Duodenal mucosa (tissue), 2 donors: ENCODE data around the gene KCNIP4.

ENCODE experiments used
- H3K27ac ChIP-seq: one replicate; pipeline ENCODE4 v1.7.0; 2013; ENCODE audit warnings: low read depth, low read length
- H3K27me3 ChIP-seq, 2 donors: one replicate each; pipeline ENCODE4 v1.7.0; 2013; ENCODE audit warnings: low read length in 2 of 2, control low read depth in 1 of 2; ENCODE audit not compliant: insufficient read depth in 2 of 2, control insufficient read depth in 1 of 2
- H3K36me3 ChIP-seq, 2 donors: one replicate each; pipeline ENCODE4 v1.7.0; 2013; ENCODE audit warnings: low read length in 2 of 2, control low read depth in 1 of 2; ENCODE audit not compliant: insufficient read depth in 2 of 2, control insufficient read depth in 1 of 2
- H3K4me1 ChIP-seq, 2 donors: one replicate each; pipeline ENCODE4 v1.7.0; 2013; ENCODE audit warnings: low read length in 2 of 2, control low read depth in 1 of 2; ENCODE audit not compliant: insufficient read depth in 2 of 2, control insufficient read depth in 1 of 2
- H3K4me3 ChIP-seq, 2 donors: one replicate each; pipeline ENCODE4 v1.7.0; 2013; ENCODE audit warnings: low read length in 2 of 2, low read depth in 1 of 2
- H3K9ac ChIP-seq, 2 donors: one replicate each; pipeline ENCODE4 v1.7.0; 2013; ENCODE audit warnings: low read length in 2 of 2, low read depth in 1 of 2
- H3K9me3 ChIP-seq, 2 donors: one replicate each; pipeline ENCODE4 v1.7.0; 2013; ENCODE audit warnings: low read length in 2 of 2, control low read depth in 1 of 2; ENCODE audit not compliant: control insufficient read depth in 1 of 2

KCNIP4 gene

GRCh38 chr4:21034728-21035127 is 913.8 kb downstream of the KCNIP4 start:
- Histone ChIP-seq H3K9ac (no peak overlapping the region), H3K4me1 (no peaks in the 10 kb centered on the region), H3K27ac (no peak overlapping the region), H3K27me3 (no peaks in the 10 kb centered on the region), H3K36me3 (no peaks in the 10 kb centered on the region), H3K4me3 (no peak overlapping the region), H3K9me3 (peaks cover 0 to 2% of the 10 kb centered on the region in 2 donors)

GRCh38 chr4:21032089-21032645 is 916.4 kb downstream of the KCNIP4 start:
- Histone ChIP-seq H3K4me3 (no peak overlapping the region), H3K27ac (no peak overlapping the region), H3K36me3 (no peaks in the 10 kb centered on the region), H3K4me1 (no peaks in the 10 kb centered on the region), H3K9me3 (peaks cover 0 to 2% of the 10 kb centered on the region in 2 donors), H3K27me3 (no peaks in the 10 kb centered on the region), H3K9ac (no peak overlapping the region)

- no peaks in the 10 kb centered on the region for H3K36me3 ChIP-seq
- no peak overlapping the region for H3K9ac ChIP-seq
- H3K9me3 ChIP-seq = no peaks in the 10 kb centered on the region
- H3K4me3 ChIP-seq = no peak overlapping the region
- no peaks in the 10 kb centered on the region for H3K27me3 ChIP-seq
- H3K27ac ChIP-seq = no peak overlapping the region
- H3K4me1 ChIP-seq = no peaks in the 10 kb centered on the region
Observed at GRCh38 chr4:21018817-21019216, 929.8 kb downstream of the KCNIP4 start.

GRCh38 chr4:21013501-21013900 is 935.1 kb downstream of the KCNIP4 start:
- peaks cover 0 to 4% of the 10 kb centered on the region in 2 donors for H3K9me3 ChIP-seq
- H3K27ac ChIP-seq = no peak overlapping the region
- H3K4me3 ChIP-seq = no peak overlapping the region
- no peaks in the 10 kb centered on the region for H3K36me3 ChIP-seq
- no peak overlapping the region for H3K9ac ChIP-seq
- no peaks in the 10 kb centered on the region for H3K4me1 ChIP-seq
- H3K27me3 ChIP-seq = no peaks in the 10 kb centered on the region

GRCh38 chr4:21012851-21013331 is 935.7 kb downstream of the KCNIP4 start:
- no peak overlapping the region for H3K9ac ChIP-seq
- H3K36me3 ChIP-seq = no peaks in the 10 kb centered on the region
- H3K4me1 ChIP-seq = no peaks in the 10 kb centered on the region
- no peaks in the 10 kb centered on the region for H3K27me3 ChIP-seq
- no peak overlapping the region for H3K27ac ChIP-seq
- H3K9me3 ChIP-seq = peaks cover 0 to 4% of the 10 kb centered on the region in 2 donors
- no peak overlapping the region for H3K4me3 ChIP-seq

- no peaks in the 10 kb centered on the region for H3K36me3 ChIP-seq
- H3K9me3 ChIP-seq = peaks cover 0 to 4% of the 10 kb centered on the region in 2 donors
- no peak overlapping the region for H3K27ac ChIP-seq
- no peaks in the 10 kb centered on the region for H3K27me3 ChIP-seq
- no peak overlapping the region for H3K4me3 ChIP-seq
- no peaks in the 10 kb centered on the region for H3K4me1 ChIP-seq
- H3K9ac ChIP-seq = no peak overlapping the region
Observed at GRCh38 chr4:21011106-21011505, 937.5 kb downstream of the KCNIP4 start.

- Histone ChIP-seq H3K27ac (no peak overlapping the region), H3K9me3 (peaks cover 0 to 4% of the 10 kb centered on the region in 2 donors), H3K4me3 (no peak overlapping the region), H3K4me1 (no peaks in the 10 kb centered on the region), H3K9ac (no peak overlapping the region), H3K27me3 (no peaks in the 10 kb centered on the region), H3K36me3 (no peaks in the 10 kb centered on the region)
Observed at GRCh38 chr4:21009956-21010355, 938.6 kb downstream of the KCNIP4 start.

GRCh38 chr4:21005647-21006046 is 942.9 kb downstream of the KCNIP4 start:
- Histone ChIP-seq H3K27me3 (no peaks in the 10 kb centered on the region), H3K9me3 (no peaks in the 10 kb centered on the region), H3K9ac (no peak overlapping the region), H3K4me1 (no peaks in the 10 kb centered on the region), H3K27ac (no peak overlapping the region), H3K36me3 (no peaks in the 10 kb centered on the region), H3K4me3 (no peak overlapping the region)

- Histone ChIP-seq H3K9me3 (no peaks in the 10 kb centered on the region), H3K36me3 (no peaks in the 10 kb centered on the region), H3K27me3 (no peaks in the 10 kb centered on the region), H3K4me1 (no peaks in the 10 kb centered on the region), H3K4me3 (no peak overlapping the region), H3K9ac (no peak overlapping the region), H3K27ac (no peak overlapping the region)
Observed at GRCh38 chr4:21002976-21003375, 945.6 kb downstream of the KCNIP4 start.

- no peak overlapping the region for H3K4me3 ChIP-seq
- H3K9ac ChIP-seq = no peak overlapping the region
- H3K27me3 ChIP-seq = no peaks in the 10 kb centered on the region
- H3K4me1 ChIP-seq = no peaks in the 10 kb centered on the region
- no peak overlapping the region for H3K27ac ChIP-seq
- H3K9me3 ChIP-seq = no peaks in the 10 kb centered on the region
- no peaks in the 10 kb centered on the region for H3K36me3 ChIP-seq
Observed at GRCh38 chr4:21002286-21002685, 946.3 kb downstream of the KCNIP4 start.

- H3K36me3 ChIP-seq = no peaks in the 10 kb centered on the region
- no peaks in the 10 kb centered on the region for H3K9me3 ChIP-seq
- H3K27me3 ChIP-seq = no peaks in the 10 kb centered on the region
- H3K4me3 ChIP-seq = no peak overlapping the region
- no peaks in the 10 kb centered on the region for H3K4me1 ChIP-seq
- no peak overlapping the region for H3K27ac ChIP-seq
- no peak overlapping the region for H3K9ac ChIP-seq
Observed at GRCh38 chr4:21001490-21001889, 947.1 kb downstream of the KCNIP4 start.
